GM12878 (cell line): ENCODE data around the gene CMSS1. TPM values are rescaled to one million over a fixed set of nuclear protein-coding genes. Genes with fewer than 3 reads are reported as not detected.

ENCODE experiments used
- ATAC-seq: fragments of 200-7000 bp; cut with Tn5 transposase; 3 replicates; pipeline ENCODE4 v1.9.1; 2020; ENCODE audit warnings: mild to moderate bottlenecking, moderate library complexity
- BruUV-seq: library from RNA; stranded (reverse); fragments of 400-500 nt; replicated peaks from 2 replicates; lab custom pipeline; 2021; lab: Mats Ljungman, UMichigan
- CTCF ChIA-PET: fragments of 300-600 bp; sonication (Branson Sonifier 250); formaldehyde crosslinking; extraction: SDS; loops from one replicate; lab custom pipeline; 2021; ENCODE audit warnings: inconsistent platforms; lab: Yijun Ruan, JAX
- POLR2A ChIA-PET: fragments of 350-600 bp; formaldehyde crosslinking; extraction: SDS; loops from one replicate; lab custom pipeline; 2021; ENCODE audit warnings: inconsistent platforms; lab: Charles Lee
- RAD21 ChIA-PET: fragments of 300-600 bp; sonication (Branson Sonifier 250); formaldehyde crosslinking; loops from one replicate; lab custom pipeline; 2023; ENCODE audit warnings: antibody characterized with exemption; ENCODE audit not compliant: unreplicated experiment; lab: Charles Lee
- SMC1A ChIA-PET: fragments of 300-600 bp; sonication (Branson Sonifier 250); formaldehyde crosslinking; loops from one replicate; lab custom pipeline; 2023; ENCODE audit not compliant: unreplicated experiment, uncharacterized antibody; lab: Charles Lee
- DNase-seq: peaks from one replicate; pipeline ENCODE4 v3.0.0-alpha.2; 2011; ENCODE audit warnings: low read depth, low spot score
- FAIRE-seq: peaks from 3 replicates; lab custom pipeline; 2011; peaks lifted over from hg19 to GRCh38; lab: Jason Lieb, UNC
- H2AFZ ChIP-seq: 2 replicates; pipeline ENCODE4 v1.6.0; 2011; ENCODE audit warnings: low read depth, low read length, control low read depth; ENCODE audit not compliant: control insufficient read depth
- H3K27ac ChIP-seq: 2 replicates; pipeline ENCODE4 v1.5.1; 2011; ENCODE audit warnings: control low read depth; ENCODE audit not compliant: control insufficient read depth, insufficient read depth
- H3K27me3 ChIP-seq, 2 experiments: replicated peaks in 1 of 2; 2 replicates each; pipeline versions ENCODE4 v1.6.0 to v1.6.1; 2011; ENCODE audit warnings: low read length in 1 of 2; ENCODE audit not compliant: control insufficient read depth in 2 of 2, insufficient read depth in 2 of 2
- H3K36me3 ChIP-seq, 2 experiments: 2 replicates each; pipeline ENCODE4 v1.5.1; 2011; ENCODE audit warnings: low read length in 1 of 2; ENCODE audit not compliant: control insufficient read depth in 2 of 2, insufficient read depth in 2 of 2
- H3K4me1 ChIP-seq: 2 replicates; pipeline ENCODE4 v1.6.1; 2011; ENCODE audit warnings: mild to moderate bottlenecking, low read length, moderate library complexity, mixed read lengths; ENCODE audit not compliant: control insufficient read depth, insufficient read depth
- H3K4me2 ChIP-seq: 2 replicates; pipeline ENCODE4 v1.6.0; 2011; ENCODE audit warnings: control low read depth; ENCODE audit not compliant: control insufficient read depth, insufficient read depth
- H3K4me3 ChIP-seq: fragments of 200-600 bp; sonication (generic); 2 replicates; pipeline ENCODE4 v1.5.1; 2016
- H3K79me2 ChIP-seq: 2 replicates; pipeline ENCODE4 v1.6.0; 2011; ENCODE audit warnings: low read length; ENCODE audit not compliant: control insufficient read depth, insufficient read depth
- H3K9ac ChIP-seq: 2 replicates; pipeline ENCODE4 v1.8.0; 2011; ENCODE audit warnings: low read length, control low read depth, mixed read lengths; ENCODE audit not compliant: control insufficient read depth, insufficient read depth
- H3K9me3 ChIP-seq: replicated peaks from 3 replicates; pipeline ENCODE4 v1.5.1; 2011; ENCODE audit warnings: mild to moderate bottlenecking, low read length; ENCODE audit not compliant: control insufficient read depth, insufficient read depth
- H4K20me1 ChIP-seq: 2 replicates; pipeline ENCODE4 v1.6.0; 2011; ENCODE audit not compliant: control insufficient read depth, insufficient read depth
- CBX3 ChIP-seq: fragments of 200-600 bp; sonication (generic); IDR thresholded peaks from 2 replicates; pipeline ENCODE4 v1.6.1; 2016; ENCODE audit warnings: low read depth, borderline replicate concordance
- CEBPZ ChIP-seq: fragments of 150-350 bp; IDR thresholded peaks from 2 replicates; pipeline ENCODE4 v1.6.1; 2016; ENCODE audit warnings: low read depth, low read length
- E4F1 ChIP-seq: fragments of 450-650 bp; IDR thresholded peaks from 2 replicates; pipeline ENCODE4 v1.6.1; 2018; ENCODE audit warnings: borderline replicate concordance, mild to moderate bottlenecking; ENCODE audit not compliant: partially characterized antibody
- IKZF1 ChIP-seq: fragments of 450-650 bp; conservative IDR thresholded peaks from 2 replicates; pipeline ENCODE4 v1.6.1; 2017; ENCODE audit warnings: antibody characterized with exemption, mild to moderate bottlenecking
- NBN ChIP-seq: fragments of 450-650 bp; IDR thresholded peaks from 2 replicates; pipeline ENCODE4 v1.6.1; 2016
- PML ChIP-seq: IDR thresholded peaks from 2 replicates; pipeline ENCODE4 v1.6.1; 2012; ENCODE audit warnings: low read length, inconsistent platforms
- REST ChIP-seq: IDR thresholded peaks from 2 replicates; pipeline ENCODE4 v1.6.1; 2012; ENCODE audit warnings: mild to moderate bottlenecking, low read depth, low read length
- WGBS: methylation state at CpG from one replicate; pipeline ENCODE4 v1.1.6; 2016; ENCODE audit warnings: low lambda C conversion rate; ENCODE audit not compliant: insufficient replicate concordance, insufficient coverage; ENCODE audit errors: missing lambda C conversion rate; 5-methylcytosine and 5-hydroxymethylcytosine counted together
- in situ Hi-C: fragments of 300-500 bp; cut with MboI; formaldehyde crosslinking; loops from 9 replicates; pipeline ENCODE4 v1.14.3; 2018; ENCODE audit warnings: mixed read lengths
- intact Hi-C: fragments of 100-400 bp; cut with micrococcal nuclease; formaldehyde crosslinking; loops from one replicate; pipeline ENCODE4 v1.14.2; 2022; ENCODE audit not compliant: unreplicated experiment
- polyA plus RNA-seq, 11 experiments: library from polyadenylated mRNA; depleted of rRNA in 4 of 11; unstranded in 6 of 11; stranded (reverse) in 5 of 11; fragments of >200 nt; fragmentation: Nextera tagmentation in 4 of 11; fragmentation: Illumina TruSeq in 1 of 11; extraction: Ambion mirVana in 4 of 11; extraction: Trizol in 1 of 11; gene quantifications; 1 replicate in 1 of 11; 2 replicates in 10 of 11; pipeline versions ENCODE4 v1.2.1 to v1.2.3, GENCODE V29; 2011 to 2016; ENCODE audit warnings: inconsistent platforms in 2 of 11, missing spikeins in 2 of 11, low read depth in 1 of 11
- total RNA-seq, 4 experiments: library from RNA; depleted of rRNA in 3 of 4; stranded (reverse); fragments of >200 nt in 3 of 4; fragmentation: Illumina TruSeq in 1 of 4; extraction: Trizol in 1 of 4; gene quantifications; 2 replicates each; pipeline versions ENCODE4 v1.2.1 to v1.2.3, GENCODE V29; 2013 to 2021
- TF ChIP-seq, protein P1 (sequence below): IDR thresholded peaks from 2 replicates; pipeline ENCODE4 v1.6.1; 2011; ENCODE audit warnings: mild to moderate bottlenecking, low read depth, low read length, moderate library complexity; ENCODE audit not compliant: insufficient replicate concordance

The CMSS1 gene
- total and polyA plus RNA-seq, 10 of the 15 experiments (the other 5 are each of a cell fraction or from before 2014, with no cell fraction given): 31.0 to 118 (median 70.1) TPM

GRCh38 chr3:99954914-99955644, 137.4 kb downstream of the CMSS1 start:
- H3K79me2 ChIP-seq: no peaks in the 10 kb centered on the region
- ChIA-PET SMC1A (interaction anchor here (0.6 kb wide), 1 partner anchor 18 kb away, joined by 3 read pairs; no protein-coding TSS in a partner anchor), CTCF (no interaction called here), RAD21 (no interaction called here), POLR2A (no interaction called here)
- ATAC-seq (no peak), DNase-seq (no peak), FAIRE-seq (no peak)
- H4K20me1 ChIP-seq: no peaks in the 10 kb centered on the region
- H3K4me3 ChIP-seq: no peak overlapping the region
- 94% methylated on average over 4 of the region's 4 CpGs for WGBS
- no peaks in the 10 kb centered on the region for H3K9me3 ChIP-seq
- no peaks in the 10 kb centered on the region for H3K36me3 ChIP-seq
- intact Hi-C loops (no loop called here), in situ Hi-C loops (no loop called here)
- H3K9ac ChIP-seq: no peak overlapping the region
- H3K27ac ChIP-seq: no peak overlapping the region
- no peaks in the 10 kb centered on the region for H3K4me1 ChIP-seq
- BruUV-seq: no TSS peak
- TF ChIP-seq IKZF1: no peak
- TF ChIP-seq REST: no peak
- no peak for TF ChIP-seq CEBPZ
- TF ChIP-seq, protein P1, sequence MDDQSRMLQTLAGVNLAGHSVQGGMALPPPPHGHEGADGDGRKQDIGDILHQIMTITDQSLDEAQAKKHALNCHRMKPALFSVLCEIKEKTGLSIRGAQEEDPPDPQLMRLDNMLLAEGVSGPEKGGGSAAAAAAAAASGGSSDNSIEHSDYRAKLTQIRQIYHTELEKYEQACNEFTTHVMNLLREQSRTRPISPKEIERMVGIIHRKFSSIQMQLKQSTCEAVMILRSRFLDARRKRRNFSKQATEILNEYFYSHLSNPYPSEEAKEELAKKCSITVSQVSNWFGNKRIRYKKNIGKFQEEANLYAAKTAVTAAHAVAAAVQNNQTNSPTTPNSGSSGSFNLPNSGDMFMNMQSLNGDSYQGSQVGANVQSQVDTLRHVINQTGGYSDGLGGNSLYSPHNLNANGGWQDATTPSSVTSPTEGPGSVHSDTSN: no peak
- no peak for TF ChIP-seq CBX3
- no peak for TF ChIP-seq E4F1
- TF ChIP-seq PML: no peak
- TF ChIP-seq NBN: no peak
- H3K27me3 ChIP-seq: no peaks in the 10 kb centered on the region
- no peak overlapping the region for H3K4me2 ChIP-seq
- no peak overlapping the region for H2AFZ ChIP-seq
